ENCODE results near the gene PHACTR3. TPM values are rescaled to one million over a fixed set of nuclear protein-coding genes. Genes with fewer than 3 reads are reported as not detected.

PHACTR3 gene
- total and polyA plus RNA-seq, 2 donors, result 0.62 to 2.7 TPM

DNA sequence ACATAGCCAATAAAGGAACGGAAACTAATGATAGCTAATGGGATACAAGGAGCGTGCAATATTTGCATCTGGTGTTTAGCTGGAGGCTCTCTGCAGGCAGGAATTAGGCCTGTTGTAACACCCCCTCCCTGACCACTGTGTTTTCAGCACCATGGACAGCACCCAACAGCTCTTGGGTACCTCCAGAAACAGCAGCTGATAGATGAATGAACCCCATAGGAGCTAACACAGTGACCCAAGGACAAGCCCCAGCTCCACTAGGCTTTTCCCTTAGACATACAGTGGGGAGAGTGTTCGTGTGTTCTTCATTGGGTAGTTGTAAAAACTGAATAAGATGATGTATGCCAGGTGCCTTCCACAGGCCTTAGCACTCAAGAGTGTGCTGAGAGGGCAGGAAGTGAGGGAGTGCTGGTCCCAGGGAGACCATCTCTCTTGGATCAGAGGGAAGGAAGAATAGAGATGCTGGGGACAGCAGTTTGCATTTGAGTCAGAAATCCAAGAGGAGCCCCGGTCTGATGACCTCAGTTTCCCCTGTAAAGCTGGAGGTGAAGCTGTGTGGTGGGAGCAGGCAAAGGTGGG, 161.3 kb downstream of the PHACTR3 start:
- no peak for DNase-seq (ENCODE audit: extremely low spot score)
- no peaks in the 10 kb centered on the region for H3K4me1 ChIP-seq (ENCODE audit: insufficient read depth)
- no peak overlapping the region for H3K4me3 ChIP-seq (ENCODE audit: low read depth, low read length)
- WGBS, result 59% methylated on average over 4 of the region's 4 CpGs
- H3K27ac ChIP-seq (ENCODE audit: low read depth), result no peak overlapping the region
- H3K36me3 ChIP-seq (ENCODE audit: insufficient read depth), result no peaks in the 10 kb centered on the region

DNA sequence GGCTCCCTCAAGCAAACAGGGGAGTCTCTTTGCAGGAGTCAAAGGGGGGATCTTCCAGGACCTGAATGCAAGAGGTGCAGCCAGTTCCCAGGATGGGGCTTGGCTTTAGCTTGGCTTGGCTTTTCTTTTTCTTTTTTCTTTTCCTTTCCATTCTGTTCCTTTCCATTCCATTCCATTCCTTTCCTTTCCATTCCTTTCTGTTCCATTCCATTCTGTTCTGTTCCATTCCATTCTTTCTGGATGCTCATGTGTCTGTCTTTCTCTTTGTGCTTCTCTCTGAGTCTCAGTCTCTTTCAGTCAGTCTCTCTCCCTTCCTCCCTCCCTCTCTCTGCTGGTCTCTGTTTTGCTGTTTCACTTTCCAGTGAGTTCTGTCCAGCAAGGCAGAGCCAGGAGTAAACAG, 163.3 kb downstream of the PHACTR3 start:
- H3K27ac ChIP-seq (ENCODE audit: low read depth), result no peak overlapping the region
- no peak overlapping the region for H3K4me3 ChIP-seq (ENCODE audit: low read depth, low read length)
- no peak for DNase-seq (ENCODE audit: extremely low spot score)
- no peaks in the 10 kb centered on the region for H3K4me1 ChIP-seq (ENCODE audit: insufficient read depth)
- no peaks in the 10 kb centered on the region for H3K36me3 ChIP-seq (ENCODE audit: insufficient read depth)

DNA sequence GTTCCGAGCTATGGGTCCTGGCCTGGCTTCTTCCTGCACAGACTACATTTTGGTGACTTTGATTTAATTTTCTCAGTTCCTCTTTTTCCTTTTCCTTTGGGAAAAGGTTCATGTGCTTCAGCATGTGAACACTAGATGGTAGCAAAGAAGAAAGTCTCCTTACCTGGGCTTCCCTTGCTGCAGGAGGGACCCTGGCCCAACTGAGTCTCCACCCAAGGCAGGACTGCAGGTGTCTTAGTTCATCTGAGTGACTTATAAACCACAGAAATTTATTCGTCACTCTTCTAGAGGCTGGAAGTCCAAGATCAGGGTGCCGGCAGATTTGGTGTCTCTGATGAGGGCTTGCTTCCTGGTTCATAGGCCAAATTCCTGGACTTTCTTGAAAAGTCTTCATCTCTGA, 165.9 kb downstream of the PHACTR3 start:
- 53% methylated on average over 3 of the region's 3 CpGs for WGBS
- Histone ChIP-seq H3K27ac (ENCODE audit: low read depth) (no peak overlapping the region), H3K4me3 (ENCODE audit: low read depth, low read length) (no peak overlapping the region), H3K36me3 (ENCODE audit: insufficient read depth) (no peaks in the 10 kb centered on the region), H3K4me1 (ENCODE audit: insufficient read depth) (no peaks in the 10 kb centered on the region)
- DNase-seq (ENCODE audit: extremely low spot score), result no peak

DNA sequence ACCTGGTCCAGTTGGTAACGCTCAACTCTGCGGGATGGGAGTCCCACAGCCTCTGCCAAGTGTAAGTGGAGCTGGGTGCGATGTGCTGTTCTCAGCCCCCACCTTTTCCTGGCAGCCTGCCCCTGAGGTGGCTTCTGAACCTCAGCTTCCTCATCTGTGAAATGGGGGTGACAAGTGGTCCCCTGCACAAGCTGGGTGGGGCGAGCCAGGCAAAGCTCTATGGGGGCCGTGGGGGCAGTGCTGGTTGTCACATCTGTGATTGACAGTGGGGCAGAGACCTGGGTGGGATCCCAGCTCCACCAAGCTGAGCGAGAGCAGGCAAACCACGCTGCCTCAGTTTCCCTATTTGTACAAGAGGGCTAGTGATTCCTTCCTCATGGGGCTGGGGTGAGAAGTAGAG, 166.5 kb downstream of the PHACTR3 start:
- H3K4me3 ChIP-seq (ENCODE audit: low read depth, low read length), result no peak overlapping the region
- no peaks in the 10 kb centered on the region for H3K4me1 ChIP-seq (ENCODE audit: insufficient read depth)
- no peak overlapping the region for H3K27ac ChIP-seq (ENCODE audit: low read depth)
- H3K36me3 ChIP-seq (ENCODE audit: insufficient read depth), result no peaks in the 10 kb centered on the region
- WGBS, result 86% methylated on average over 7 of the region's 7 CpGs
- no peak for DNase-seq (ENCODE audit: extremely low spot score)

GRCh38 chr20:59771506-59772372, 167.4 kb downstream of the PHACTR3 start:
- H3K36me3 ChIP-seq (ENCODE audit: insufficient read depth), result no peaks in the 10 kb centered on the region
- WGBS, result 49% methylated on average over 11 of the region's 11 CpGs
- H3K27ac ChIP-seq (ENCODE audit: low read depth), result no peak overlapping the region
- H3K4me3 ChIP-seq (ENCODE audit: low read depth, low read length), result no peak overlapping the region
- no peak for DNase-seq (ENCODE audit: extremely low spot score)
- no peaks in the 10 kb centered on the region for H3K4me1 ChIP-seq (ENCODE audit: insufficient read depth)

DNA sequence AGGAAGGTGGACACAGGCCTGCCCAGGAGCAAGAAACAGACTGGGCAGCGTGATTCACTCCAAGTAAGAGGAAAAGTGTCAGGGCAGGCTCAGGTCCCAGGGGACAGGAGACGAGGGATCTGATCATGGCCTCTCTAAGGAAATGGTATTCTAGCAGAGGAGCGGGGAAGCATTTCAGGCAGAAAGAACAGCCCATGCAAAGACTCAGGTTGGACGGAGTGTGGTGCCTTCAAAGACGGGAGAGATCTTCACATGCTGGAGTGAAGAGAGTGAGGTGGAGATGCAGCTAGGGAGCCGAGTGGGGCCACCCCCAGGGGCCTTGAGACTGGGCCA, 168.0 kb downstream of the PHACTR3 start:
- no peak for DNase-seq (ENCODE audit: extremely low spot score)
- Histone ChIP-seq H3K4me3 (ENCODE audit: low read depth, low read length) (no peak overlapping the region), H3K36me3 (ENCODE audit: insufficient read depth) (no peaks in the 10 kb centered on the region), H3K4me1 (ENCODE audit: insufficient read depth) (no peaks in the 10 kb centered on the region), H3K27ac (ENCODE audit: low read depth) (no peak overlapping the region)
- WGBS, result 78% methylated on average over 6 of the region's 6 CpGs

- DNase-seq (ENCODE audit: extremely low spot score), result no peak
- 87% methylated on average over 21 of the region's 21 CpGs for WGBS
- H3K27ac ChIP-seq (ENCODE audit: low read depth), result no peak overlapping the region
- H3K4me1 ChIP-seq (ENCODE audit: insufficient read depth), result no peaks in the 10 kb centered on the region
- no peaks in the 10 kb centered on the region for H3K36me3 ChIP-seq (ENCODE audit: insufficient read depth)
- no peak overlapping the region for H3K4me3 ChIP-seq (ENCODE audit: low read depth, low read length)
Observed at GRCh38 chr20:59772931-59773913, 168.9 kb downstream of the PHACTR3 start.

- no peak for DNase-seq (ENCODE audit: extremely low spot score)
- H3K4me1 ChIP-seq (ENCODE audit: insufficient read depth), result no peaks in the 10 kb centered on the region
Observed at GRCh38 chr20:59774204-59774641, 169.9 kb downstream of the PHACTR3 start.

GRCh38 chr20:59774921-59775686, 170.8 kb downstream of the PHACTR3 start:
- 82% methylated on average over 23 of the region's 23 CpGs for WGBS
- H3K36me3 ChIP-seq (ENCODE audit: insufficient read depth), result no peaks in the 10 kb centered on the region
- no peaks in the 10 kb centered on the region for H3K4me1 ChIP-seq (ENCODE audit: insufficient read depth)
- H3K4me3 ChIP-seq (ENCODE audit: low read depth, low read length), result no peak overlapping the region
- no peak for DNase-seq (ENCODE audit: extremely low spot score)
- no peak overlapping the region for H3K27ac ChIP-seq (ENCODE audit: low read depth)

More at GRCh38 chr20:59774204-59774641, 169.9 kb downstream of the PHACTR3 start:
- H3K4me3 ChIP-seq (ENCODE audit: low read depth, low read length), result no peak overlapping the region
- no peak overlapping the region for H3K27ac ChIP-seq (ENCODE audit: low read depth)
- H3K36me3 ChIP-seq (ENCODE audit: insufficient read depth), result no peaks in the 10 kb centered on the region
- 76% methylated on average over 17 of the region's 17 CpGs for WGBS

- 84% methylated on average over 4 of the region's 4 CpGs for WGBS
Observed at GRCh38 chr20:59775687-59776055, 171.3 kb downstream of the PHACTR3 start.

DNA sequence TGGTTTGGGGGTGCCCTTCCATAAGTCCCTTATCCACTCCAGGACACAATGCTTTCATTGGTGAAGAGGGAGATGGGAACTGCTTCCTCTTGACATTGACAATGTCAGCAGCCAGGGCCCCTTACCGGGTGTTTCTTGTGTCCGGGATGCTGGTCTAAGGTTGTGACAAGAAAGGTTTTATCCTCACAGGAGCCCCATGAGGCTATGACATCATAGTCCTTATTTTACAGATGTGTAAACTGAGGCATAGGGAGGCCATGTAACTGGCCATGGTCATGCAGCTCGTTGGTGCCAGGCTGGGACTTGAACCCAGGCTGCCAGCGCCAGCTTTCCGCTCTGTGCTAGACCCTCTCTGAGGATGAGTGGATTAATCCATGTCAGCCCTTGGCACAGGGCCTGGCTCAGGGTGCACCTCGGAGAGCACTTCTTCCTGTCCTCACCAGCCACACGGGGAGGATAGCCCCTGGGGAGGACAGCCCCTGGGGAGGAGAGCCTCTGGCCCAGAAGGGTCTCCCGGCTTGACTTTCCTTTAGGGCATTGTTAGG, 171.8 kb downstream of the PHACTR3 start:
- WGBS, result 63% methylated on average over 8 of the region's 8 CpGs
- Histone ChIP-seq H3K27ac (ENCODE audit: low read depth) (no peak overlapping the region), H3K36me3 (ENCODE audit: insufficient read depth) (no peaks in the 10 kb centered on the region), H3K4me3 (ENCODE audit: low read depth, low read length) (no peak overlapping the region), H3K4me1 (ENCODE audit: insufficient read depth) (no peaks in the 10 kb centered on the region)
- no peak for DNase-seq (ENCODE audit: extremely low spot score)

More at GRCh38 chr20:59775687-59776055, 171.3 kb downstream of the PHACTR3 start:
- Histone ChIP-seq H3K36me3 (ENCODE audit: insufficient read depth) (no peaks in the 10 kb centered on the region), H3K27ac (ENCODE audit: low read depth) (no peak overlapping the region), H3K4me3 (ENCODE audit: low read depth, low read length) (no peak overlapping the region), H3K4me1 (ENCODE audit: insufficient read depth) (no peaks in the 10 kb centered on the region)
- DNase-seq (ENCODE audit: extremely low spot score), result no peak

DNA sequence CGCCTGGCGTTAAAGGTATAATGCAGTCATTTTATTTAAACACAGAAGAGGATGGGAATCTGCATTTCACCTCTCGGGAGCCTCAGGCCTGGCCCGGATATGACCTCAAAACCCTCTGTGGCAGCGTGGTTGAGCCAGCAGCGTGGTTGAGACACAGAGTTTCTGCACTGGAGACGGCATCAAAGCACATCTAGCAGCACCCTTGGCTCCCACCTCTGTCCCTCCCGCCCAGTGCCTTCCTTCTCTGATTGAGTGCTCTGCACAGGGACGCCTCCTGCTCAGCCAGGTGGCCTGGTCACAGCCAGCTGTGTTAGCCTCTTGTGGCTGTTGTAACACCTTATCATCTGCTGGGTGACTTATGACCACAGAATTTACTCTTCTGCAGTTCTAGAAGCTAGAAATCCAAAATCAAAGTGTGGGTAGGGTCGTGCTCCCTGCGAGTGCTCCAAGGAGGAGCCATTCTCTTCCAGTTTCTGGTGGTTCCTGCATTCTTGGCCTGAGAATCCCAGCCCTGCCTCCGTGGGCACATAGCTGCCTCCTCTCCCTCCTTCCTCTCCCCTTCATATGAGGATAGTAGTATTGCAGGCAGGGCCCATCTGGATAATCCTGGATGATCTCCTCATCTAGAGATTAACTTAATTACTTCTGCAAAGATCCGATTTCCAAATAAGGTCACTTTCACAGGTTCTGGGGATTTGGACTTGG, 172.4 kb downstream of the PHACTR3 start:
- no peak overlapping the region for H3K27ac ChIP-seq (ENCODE audit: low read depth)
- WGBS, result 80% methylated on average over 13 of the region's 13 CpGs
- DNase-seq (ENCODE audit: extremely low spot score), result no peak

More for the DNA sequence above, 172.4 kb downstream of the PHACTR3 start:
- Histone ChIP-seq H3K4me1 (ENCODE audit: insufficient read depth) (no peaks in the 10 kb centered on the region), H3K36me3 (ENCODE audit: insufficient read depth) (no peaks in the 10 kb centered on the region), H3K4me3 (ENCODE audit: low read depth, low read length) (no peak overlapping the region)
